Gastroesophageal sphincter (tissue), 3 donors: ENCODE results near the gene EVPL.

Experiments
- CTCF ChIP-seq, 4 experiments: fragments of 200-600 bp in 2 of 4; fragments of 450-650 bp in 2 of 4; sonication (generic) in 1 of 4; IDR thresholded peaks; one replicate each; pipeline ENCODE4 v1.5.1; 2017 to 2019; ENCODE audit warnings: antibody characterized with exemption in 4 of 4, mild to moderate bottlenecking in 2 of 4, moderate library complexity in 2 of 4
- POLR2A ChIP-seq, 2 donors: fragments of 450-650 bp; IDR thresholded peaks; one replicate each; pipeline ENCODE4 v1.6.1; 2017; ENCODE audit warnings: antibody characterized with exemption in 2 of 2, mild to moderate bottlenecking in 2 of 2, moderate library complexity in 1 of 2
- POLR2AphosphoS5 ChIP-seq: sonication (generic); formaldehyde crosslinking; IDR thresholded peaks from one replicate; pipeline ENCODE4 v1.6.1; 2017; ENCODE audit warnings: antibody characterized with exemption

GRCh38 chr17:76023900-76024237, 3.2 kb downstream of the EVPL start:
- TF ChIP-seq CTCF (IDR thresholded peaks at IDR 0.05) = no peak
- no peak for TF ChIP-seq POLR2A (IDR thresholded peaks at IDR 0.05)
- no peak for TF ChIP-seq POLR2AphosphoS5
